ENCODE results near the gene CCDC9B.

- TF ChIP-seq, protein P1, sequence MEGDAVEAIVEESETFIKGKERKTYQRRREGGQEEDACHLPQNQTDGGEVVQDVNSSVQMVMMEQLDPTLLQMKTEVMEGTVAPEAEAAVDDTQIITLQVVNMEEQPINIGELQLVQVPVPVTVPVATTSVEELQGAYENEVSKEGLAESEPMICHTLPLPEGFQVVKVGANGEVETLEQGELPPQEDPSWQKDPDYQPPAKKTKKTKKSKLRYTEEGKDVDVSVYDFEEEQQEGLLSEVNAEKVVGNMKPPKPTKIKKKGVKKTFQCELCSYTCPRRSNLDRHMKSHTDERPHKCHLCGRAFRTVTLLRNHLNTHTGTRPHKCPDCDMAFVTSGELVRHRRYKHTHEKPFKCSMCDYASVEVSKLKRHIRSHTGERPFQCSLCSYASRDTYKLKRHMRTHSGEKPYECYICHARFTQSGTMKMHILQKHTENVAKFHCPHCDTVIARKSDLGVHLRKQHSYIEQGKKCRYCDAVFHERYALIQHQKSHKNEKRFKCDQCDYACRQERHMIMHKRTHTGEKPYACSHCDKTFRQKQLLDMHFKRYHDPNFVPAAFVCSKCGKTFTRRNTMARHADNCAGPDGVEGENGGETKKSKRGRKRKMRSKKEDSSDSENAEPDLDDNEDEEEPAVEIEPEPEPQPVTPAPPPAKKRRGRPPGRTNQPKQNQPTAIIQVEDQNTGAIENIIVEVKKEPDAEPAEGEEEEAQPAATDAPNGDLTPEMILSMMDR (IDR thresholded peaks at IDR 0.05; ENCODE audit: low read length): no peak
- TF ChIP-seq EZH2 (optimal IDR thresholded peaks at IDR 0.05; ENCODE audit: low read depth, low read length) (no peak), EZH2phosphoT487 (IDR thresholded peaks at IDR 0.05; ENCODE audit: low read length) (no peak)
These were observed 17.2 kb upstream of the CCDC9B start, which contains the start of gene DISP2 for GRCh38 chr15:40357723-40358470.
